ENCODE results near the gene WDTC1.
"Not testable (repeated sequence)": the region's sequence is repeated elsewhere in the genome, so short reads cannot be mapped to it uniquely, and the experiment has no call there.

WDTC1 gene

GRCh38 chr1:27284425-27285273 lies 50.2 kb downstream of the WDTC1 start:
- Histone ChIP-seq H3K4me1 (ENCODE audit: control insufficient read depth in 2 of 2, insufficient read depth in 2 of 2, low read length in 2 of 2) (no peaks in the 10 kb centered on the region), H3K36me3 (ENCODE audit: control insufficient read depth in 2 of 2, insufficient read depth in 2 of 2, low read length in 2 of 2) (peaks cover 11 to 20% of the 10 kb centered on the region in 2 donors), H3K9me3 (ENCODE audit: control insufficient read depth in 2 of 2, low read length in 2 of 2) (no peaks in the 10 kb centered on the region), H3K27me3 (ENCODE audit: control insufficient read depth in 2 of 2, insufficient read depth in 2 of 2, low read length in 2 of 2) (no peaks in the 10 kb centered on the region), H3K27ac (ENCODE audit: low read depth in 2 of 2, low read length in 2 of 2) (no peak overlapping the region), H3K4me3 (ENCODE audit: low read length in 2 of 2) (no peak overlapping the region), H3K9ac (ENCODE audit: low read depth in 1 of 2, low read length in 2 of 2) (no peak overlapping the region)

DNA sequence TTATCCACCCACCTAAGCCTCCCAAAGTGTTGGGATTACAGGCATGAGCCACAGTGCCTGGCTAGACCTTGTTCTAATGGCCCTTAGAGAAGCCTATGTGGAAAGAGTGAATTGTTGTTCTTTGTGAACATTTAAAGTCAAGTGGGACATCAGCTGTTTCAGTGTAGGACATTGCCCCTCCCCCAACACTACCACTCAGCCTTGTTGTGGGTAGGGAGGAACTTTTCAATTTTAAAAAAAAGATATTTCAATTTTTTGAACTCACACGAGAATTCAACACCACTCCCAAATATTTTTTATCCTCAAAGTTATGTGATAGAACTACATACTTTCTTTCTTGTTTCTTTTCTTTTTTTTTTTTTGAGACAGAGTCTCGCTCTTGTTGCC lies 50.8 kb downstream of the WDTC1 start:
- H3K4me3 ChIP-seq (ENCODE audit: low read length in 2 of 2), result no peak overlapping the region
- no peak overlapping the region for H3K9ac ChIP-seq (ENCODE audit: low read depth in 1 of 2, low read length in 2 of 2)
- H3K9me3 ChIP-seq (ENCODE audit: control insufficient read depth in 2 of 2, low read length in 2 of 2), result no peaks in the 10 kb centered on the region
- no peaks in the 10 kb centered on the region for H3K27me3 ChIP-seq (ENCODE audit: control insufficient read depth in 2 of 2, insufficient read depth in 2 of 2, low read length in 2 of 2)
- no peaks in the 10 kb centered on the region for H3K4me1 ChIP-seq (ENCODE audit: control insufficient read depth in 2 of 2, insufficient read depth in 2 of 2, low read length in 2 of 2)
- no peak overlapping the region for H3K27ac ChIP-seq (ENCODE audit: low read depth in 2 of 2, low read length in 2 of 2)
- peaks cover 11 to 20% of the 10 kb centered on the region in 2 donors for H3K36me3 ChIP-seq (ENCODE audit: control insufficient read depth in 2 of 2, insufficient read depth in 2 of 2, low read length in 2 of 2)

- H3K4me1 ChIP-seq (ENCODE audit: control insufficient read depth in 2 of 2, insufficient read depth in 2 of 2, low read length in 2 of 2); H3K9ac ChIP-seq (ENCODE audit: low read depth in 1 of 2, low read length in 2 of 2); H3K27me3 ChIP-seq (ENCODE audit: control insufficient read depth in 2 of 2, insufficient read depth in 2 of 2, low read length in 2 of 2); H3K27ac ChIP-seq (ENCODE audit: low read depth in 2 of 2, low read length in 2 of 2); H3K4me3 ChIP-seq (ENCODE audit: low read length in 2 of 2); H3K9me3 ChIP-seq (ENCODE audit: control insufficient read depth in 2 of 2, low read length in 2 of 2): not testable (repeated sequence)
- peaks cover 11 to 25% of the 10 kb centered on the region in 2 donors for H3K36me3 ChIP-seq (ENCODE audit: control insufficient read depth in 2 of 2, insufficient read depth in 2 of 2, low read length in 2 of 2)
Observed at GRCh38 chr1:27285821-27286220, 51.4 kb downstream of the WDTC1 start.

GRCh38 chr1:27289125-27289524 lies 54.7 kb downstream of the WDTC1 start:
- H3K36me3 ChIP-seq (ENCODE audit: control insufficient read depth in 2 of 2, insufficient read depth in 2 of 2, low read length in 2 of 2), result peaks cover 24 to 32% of the 10 kb centered on the region in 2 donors
- not testable (repeated sequence) for H3K4me3 ChIP-seq (ENCODE audit: low read length in 2 of 2); H3K27ac ChIP-seq (ENCODE audit: low read depth in 2 of 2, low read length in 2 of 2); H3K27me3 ChIP-seq (ENCODE audit: control insufficient read depth in 2 of 2, insufficient read depth in 2 of 2, low read length in 2 of 2); H3K9ac ChIP-seq (ENCODE audit: low read depth in 1 of 2, low read length in 2 of 2); H3K4me1 ChIP-seq (ENCODE audit: control insufficient read depth in 2 of 2, insufficient read depth in 2 of 2, low read length in 2 of 2); H3K9me3 ChIP-seq (ENCODE audit: control insufficient read depth in 2 of 2, low read length in 2 of 2)

- Histone ChIP-seq H3K36me3 (ENCODE audit: control insufficient read depth in 2 of 2, insufficient read depth in 2 of 2, low read length in 2 of 2) (peaks cover 32 to 35% of the 10 kb centered on the region in 2 donors), H3K9ac (ENCODE audit: low read depth in 1 of 2, low read length in 2 of 2) (no peak overlapping the region), H3K27ac (ENCODE audit: low read depth in 2 of 2, low read length in 2 of 2) (no peak overlapping the region)
Observed at GRCh38 chr1:27290581-27290980, 56.1 kb downstream of the WDTC1 start.

GRCh38 chr1:27292106-27292505 lies 57.7 kb downstream of the WDTC1 start:
- no peak overlapping the region for H3K27ac ChIP-seq (ENCODE audit: low read depth in 2 of 2, low read length in 2 of 2)
- no peaks in the 10 kb centered on the region for H3K4me1 ChIP-seq (ENCODE audit: control insufficient read depth in 2 of 2, insufficient read depth in 2 of 2, low read length in 2 of 2)
- H3K9me3 ChIP-seq (ENCODE audit: control insufficient read depth in 2 of 2, low read length in 2 of 2), result no peaks in the 10 kb centered on the region
- no peak overlapping the region for H3K9ac ChIP-seq (ENCODE audit: low read depth in 1 of 2, low read length in 2 of 2)
- H3K36me3 ChIP-seq (ENCODE audit: control insufficient read depth in 2 of 2, insufficient read depth in 2 of 2, low read length in 2 of 2), result peaks cover 38 to 41% of the 10 kb centered on the region in 2 donors
- no peak overlapping the region for H3K4me3 ChIP-seq (ENCODE audit: low read length in 2 of 2)
- H3K27me3 ChIP-seq (ENCODE audit: control insufficient read depth in 2 of 2, insufficient read depth in 2 of 2, low read length in 2 of 2), result no peaks in the 10 kb centered on the region

More at GRCh38 chr1:27290581-27290980, 56.1 kb downstream of the WDTC1 start:
- H3K9me3 ChIP-seq (ENCODE audit: control insufficient read depth in 2 of 2, low read length in 2 of 2), result no peaks in the 10 kb centered on the region
- H3K27me3 ChIP-seq (ENCODE audit: control insufficient read depth in 2 of 2, insufficient read depth in 2 of 2, low read length in 2 of 2), result no peaks in the 10 kb centered on the region
- no peaks in the 10 kb centered on the region for H3K4me1 ChIP-seq (ENCODE audit: control insufficient read depth in 2 of 2, insufficient read depth in 2 of 2, low read length in 2 of 2)
- H3K4me3 ChIP-seq (ENCODE audit: low read length in 2 of 2), result no peak overlapping the region

DNA sequence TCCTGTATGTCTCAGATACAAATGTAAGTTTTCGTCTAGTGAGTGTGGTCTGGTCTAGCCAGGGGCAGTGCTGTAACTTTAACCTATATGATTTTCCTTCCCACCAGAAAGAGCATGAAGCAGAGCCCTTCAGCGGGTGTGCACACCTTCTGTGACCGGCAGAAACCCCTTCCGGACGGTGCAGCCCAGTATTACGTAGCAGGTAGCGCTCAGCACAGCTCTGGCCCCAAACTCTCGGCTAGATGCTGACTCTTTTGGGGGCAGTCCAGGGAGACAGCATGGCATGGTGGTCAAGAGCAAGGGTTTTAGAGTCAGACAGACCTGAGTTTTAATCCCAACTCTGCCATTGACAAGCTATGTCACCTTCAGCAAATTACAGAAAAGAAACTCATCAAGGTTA lies 59.5 kb downstream of the WDTC1 start:
- Histone ChIP-seq H3K4me1 (ENCODE audit: control insufficient read depth in 2 of 2, insufficient read depth in 2 of 2, low read length in 2 of 2) (peaks cover 3% of the 10 kb centered on the region in 2 donors), H3K4me3 (ENCODE audit: low read length in 2 of 2) (no peak overlapping the region), H3K9ac (ENCODE audit: low read depth in 1 of 2, low read length in 2 of 2) (no peak overlapping the region), H3K36me3 (ENCODE audit: control insufficient read depth in 2 of 2, insufficient read depth in 2 of 2, low read length in 2 of 2) (peaks cover 42 to 45% of the 10 kb centered on the region in 2 donors), H3K27me3 (ENCODE audit: control insufficient read depth in 2 of 2, insufficient read depth in 2 of 2, low read length in 2 of 2) (no peaks in the 10 kb centered on the region), H3K9me3 (ENCODE audit: control insufficient read depth in 2 of 2, low read length in 2 of 2) (no peaks in the 10 kb centered on the region), H3K27ac (ENCODE audit: low read depth in 2 of 2, low read length in 2 of 2) (no peak overlapping the region)

GRCh38 chr1:27296773-27297291 lies 62.4 kb downstream of the WDTC1 start:
- peaks cover 15 to 18% of the 10 kb centered on the region in 2 donors for H3K4me1 ChIP-seq (ENCODE audit: control insufficient read depth in 2 of 2, insufficient read depth in 2 of 2, low read length in 2 of 2)
- H3K27ac ChIP-seq (ENCODE audit: low read depth in 2 of 2, low read length in 2 of 2), result no peak overlapping the region
- H3K9ac ChIP-seq (ENCODE audit: low read depth in 1 of 2, low read length in 2 of 2), result no peak overlapping the region
- H3K36me3 ChIP-seq (ENCODE audit: control insufficient read depth in 2 of 2, insufficient read depth in 2 of 2, low read length in 2 of 2), result peaks cover 35 to 56% of the 10 kb centered on the region in 2 donors
- no peak overlapping the region for H3K4me3 ChIP-seq (ENCODE audit: low read length in 2 of 2)
- no peaks in the 10 kb centered on the region for H3K27me3 ChIP-seq (ENCODE audit: control insufficient read depth in 2 of 2, insufficient read depth in 2 of 2, low read length in 2 of 2)
- no peaks in the 10 kb centered on the region for H3K9me3 ChIP-seq (ENCODE audit: control insufficient read depth in 2 of 2, low read length in 2 of 2)

GRCh38 chr1:27297903-27298302 lies 63.5 kb downstream of the WDTC1 start:
- Histone ChIP-seq H3K4me1 (ENCODE audit: control insufficient read depth in 2 of 2, insufficient read depth in 2 of 2, low read length in 2 of 2) (peaks cover 15 to 18% of the 10 kb centered on the region in 2 donors), H3K27ac (ENCODE audit: low read depth in 2 of 2, low read length in 2 of 2) (peak overlapping the region in 1 of 2 donors; percentile 74), H3K9ac (ENCODE audit: low read depth in 1 of 2, low read length in 2 of 2) (no peak overlapping the region)

GRCh38 chr1:27298632-27299384 lies 64.4 kb downstream of the WDTC1 start:
- Histone ChIP-seq H3K36me3 (ENCODE audit: control insufficient read depth in 2 of 2, insufficient read depth in 2 of 2, low read length in 2 of 2) (peaks cover 33 to 60% of the 10 kb centered on the region in 2 donors), H3K9me3 (ENCODE audit: control insufficient read depth in 2 of 2, low read length in 2 of 2) (no peaks in the 10 kb centered on the region), H3K27ac (ENCODE audit: low read depth in 2 of 2, low read length in 2 of 2) (peak overlapping the region; percentile 74 to 87), H3K9ac (ENCODE audit: low read depth in 1 of 2, low read length in 2 of 2) (no peak overlapping the region), H3K4me3 (ENCODE audit: low read length in 2 of 2) (no peak overlapping the region), H3K27me3 (ENCODE audit: control insufficient read depth in 2 of 2, insufficient read depth in 2 of 2, low read length in 2 of 2) (no peaks in the 10 kb centered on the region), H3K4me1 (ENCODE audit: control insufficient read depth in 2 of 2, insufficient read depth in 2 of 2, low read length in 2 of 2) (peaks cover 15 to 18% of the 10 kb centered on the region in 2 donors)

More at GRCh38 chr1:27297903-27298302, 63.5 kb downstream of the WDTC1 start:
- H3K9me3 ChIP-seq (ENCODE audit: control insufficient read depth in 2 of 2, low read length in 2 of 2), result no peaks in the 10 kb centered on the region
- H3K27me3 ChIP-seq (ENCODE audit: control insufficient read depth in 2 of 2, insufficient read depth in 2 of 2, low read length in 2 of 2), result no peaks in the 10 kb centered on the region
- H3K36me3 ChIP-seq (ENCODE audit: control insufficient read depth in 2 of 2, insufficient read depth in 2 of 2, low read length in 2 of 2), result peaks cover 34 to 61% of the 10 kb centered on the region in 2 donors
- H3K4me3 ChIP-seq (ENCODE audit: low read length in 2 of 2), result no peak overlapping the region
